HepG2 (cell line): Measurements from ENCODE around the gene ATXN7L3. TPM values are rescaled to one million over a fixed set of nuclear protein-coding genes. Genes with fewer than 3 reads are reported as not detected.

Experiments
- ASH2L ChIP-seq: fragments of 300-600, 200-600 bp; sonication (generic); IDR thresholded peaks from 2 replicates; pipeline ENCODE4 v1.7.0; 2017; ENCODE audit warnings: low read depth, mild to moderate bottlenecking, moderate library complexity, mixed read lengths, low read length; ENCODE audit not compliant: insufficient read length
- HNF4G ChIP-seq, 2 experiments: sonication (generic) in 1 of 2; formaldehyde crosslinking in 1 of 2; IDR thresholded peaks; 2 replicates each; pipeline versions ENCODE4 v1.4.0 to v1.6.1; 2011 to 2020; ENCODE audit warnings: borderline replicate concordance in 2 of 2, low read depth in 2 of 2, mild to moderate bottlenecking in 2 of 2, low read length in 1 of 2, missing genetic modification reagents in 1 of 2, moderate library complexity in 1 of 2
- MTF1 ChIP-seq: sonication (generic); formaldehyde crosslinking; IDR thresholded peaks from 2 replicates; pipeline ENCODE4 v1.5.0; 2020; ENCODE audit warnings: missing genetic modification reagents
- RXRA ChIP-seq: sonication (generic); formaldehyde crosslinking; IDR thresholded peaks from 2 replicates; pipeline ENCODE4 v1.5.1; 2020; ENCODE audit warnings: missing genetic modification reagents
- SETDB1 ChIP-seq: sonication (generic); formaldehyde crosslinking; IDR thresholded peaks from 2 replicates; pipeline ENCODE4 v1.5.1; 2020; ENCODE audit warnings: missing genetic modification reagents, mild to moderate bottlenecking, borderline replicate concordance
- ZNF550 ChIP-seq: sonication (generic); formaldehyde crosslinking; IDR thresholded peaks from 2 replicates; pipeline ENCODE4 v1.4.0; 2020; ENCODE audit warnings: mild to moderate bottlenecking, missing genetic modification reagents, borderline replicate concordance
- ZNF558 ChIP-seq: sonication (generic); formaldehyde crosslinking; IDR thresholded peaks from 2 replicates; pipeline ENCODE4 v1.9.0; 2022; ENCODE audit warnings: mild to moderate bottlenecking, missing genetic modification reagents, borderline replicate concordance
- ZNF563 ChIP-seq: sonication (generic); formaldehyde crosslinking; IDR thresholded peaks from 2 replicates; pipeline ENCODE4 v1.8.0; 2022; ENCODE audit warnings: mild to moderate bottlenecking, moderate library complexity, missing genetic modification reagents
- ZNF589 ChIP-seq: sonication (generic); formaldehyde crosslinking; conservative IDR thresholded peaks from 2 replicates; pipeline ENCODE4 v1.8.0; 2022; ENCODE audit warnings: mild to moderate bottlenecking, moderate library complexity, missing genetic modification reagents
- polyA plus RNA-seq, 8 experiments: library from polyadenylated mRNA; depleted of rRNA in 3 of 8; stranded (reverse) in 7 of 8; unstranded in 1 of 8; fragments of >200 nt; fragmentation: Illumina TruSeq in 4 of 8; extraction: Trizol in 4 of 8; gene quantifications; 2 replicates each; pipeline versions ENCODE4 v1.2.1 to v1.2.3, GENCODE V29; 2011 to 2016; ENCODE audit warnings: low read depth in 4 of 8, missing spikeins in 1 of 8, mixed read lengths in 1 of 8; ENCODE audit not compliant: insufficient read depth in 1 of 8
- total RNA-seq, 5 experiments: library from RNA; depleted of rRNA; stranded (reverse); fragments of >200 nt; fragmentation: Illumina TruSeq; extraction: Trizol; gene quantifications; 2 replicates each; pipeline ENCODE4 v1.2.3, GENCODE V29; 2016; ENCODE audit warnings: low read depth in 1 of 5
- TF ChIP-seq, protein P1 (sequence below), 2 experiments: sonication (generic) in 1 of 2; formaldehyde crosslinking in 1 of 2; IDR thresholded peaks; 2 replicates each; pipeline versions ENCODE4 v1.6.1 to v1.9.0; 2014 to 2022; ENCODE audit warnings: antibody characterized with exemption in 1 of 2, borderline replicate concordance in 1 of 2, inconsistent platforms in 1 of 2, low read depth in 1 of 2, missing genetic modification reagents in 1 of 2
- TF ChIP-seq, protein P2 (sequence below): sonication (generic); formaldehyde crosslinking; conservative IDR thresholded peaks from 2 replicates; pipeline ENCODE4 v1.4.0; 2020; ENCODE audit warnings: missing genetic modification reagents
- TF ChIP-seq, protein P3 (sequence below), 2 experiments: sonication (generic) in 1 of 2; formaldehyde crosslinking in 1 of 2; IDR thresholded peaks; 2 replicates each; pipeline versions ENCODE4 v1.4.0 to v1.6.1; 2018 to 2020; ENCODE audit warnings: missing genetic modification reagents in 2 of 2, borderline replicate concordance in 1 of 2, low read depth in 1 of 2, mild to moderate bottlenecking in 1 of 2, missing biosample characterization in 1 of 2
- TF ChIP-seq, protein P4 (sequence below): IDR thresholded peaks from 2 replicates; pipeline ENCODE4 v1.6.1; 2016; ENCODE audit warnings: low read depth, missing genetic modification reagents, missing compliant biosample characterization

The ATXN7L3 gene
- total and polyA plus RNA-seq, 2 of the 13 experiments (the other 11 are each of a cell fraction or from before 2014, with no cell fraction given): 44.5 to 59.1 TPM

DNA sequence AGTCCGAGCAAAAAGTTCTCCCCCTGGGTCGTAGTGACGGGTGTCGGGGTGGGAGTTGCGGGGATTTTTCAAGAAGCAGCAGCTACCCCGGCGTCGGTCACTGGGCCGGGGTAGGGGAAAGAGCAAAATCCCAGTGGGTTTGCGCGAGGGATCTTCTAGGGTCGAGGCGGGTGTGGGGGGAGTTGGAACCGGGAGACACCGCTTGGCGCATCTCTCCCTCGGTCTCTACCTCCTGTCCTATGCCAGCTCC lies 22.1 kb upstream of the ATXN7L3 start (continued):
- TF ChIP-seq, protein P1, sequence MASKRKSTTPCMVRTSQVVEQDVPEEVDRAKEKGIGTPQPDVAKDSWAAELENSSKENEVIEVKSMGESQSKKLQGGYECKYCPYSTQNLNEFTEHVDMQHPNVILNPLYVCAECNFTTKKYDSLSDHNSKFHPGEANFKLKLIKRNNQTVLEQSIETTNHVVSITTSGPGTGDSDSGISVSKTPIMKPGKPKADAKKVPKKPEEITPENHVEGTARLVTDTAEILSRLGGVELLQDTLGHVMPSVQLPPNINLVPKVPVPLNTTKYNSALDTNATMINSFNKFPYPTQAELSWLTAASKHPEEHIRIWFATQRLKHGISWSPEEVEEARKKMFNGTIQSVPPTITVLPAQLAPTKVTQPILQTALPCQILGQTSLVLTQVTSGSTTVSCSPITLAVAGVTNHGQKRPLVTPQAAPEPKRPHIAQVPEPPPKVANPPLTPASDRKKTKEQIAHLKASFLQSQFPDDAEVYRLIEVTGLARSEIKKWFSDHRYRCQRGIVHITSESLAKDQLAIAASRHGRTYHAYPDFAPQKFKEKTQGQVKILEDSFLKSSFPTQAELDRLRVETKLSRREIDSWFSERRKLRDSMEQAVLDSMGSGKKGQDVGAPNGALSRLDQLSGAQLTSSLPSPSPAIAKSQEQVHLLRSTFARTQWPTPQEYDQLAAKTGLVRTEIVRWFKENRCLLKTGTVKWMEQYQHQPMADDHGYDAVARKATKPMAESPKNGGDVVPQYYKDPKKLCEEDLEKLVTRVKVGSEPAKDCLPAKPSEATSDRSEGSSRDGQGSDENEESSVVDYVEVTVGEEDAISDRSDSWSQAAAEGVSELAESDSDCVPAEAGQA (IDR thresholded peaks at IDR 0.05; ENCODE audit: low read depth): no peak
- TF ChIP-seq, protein P1 (CRISPR knock-in tag; IDR thresholded peaks at IDR 0.05; ENCODE audit: borderline replicate concordance): 0 out of 2 replicates have a peak, but pooled peaks have one; percentile 47
- TF ChIP-seq, protein P2, sequence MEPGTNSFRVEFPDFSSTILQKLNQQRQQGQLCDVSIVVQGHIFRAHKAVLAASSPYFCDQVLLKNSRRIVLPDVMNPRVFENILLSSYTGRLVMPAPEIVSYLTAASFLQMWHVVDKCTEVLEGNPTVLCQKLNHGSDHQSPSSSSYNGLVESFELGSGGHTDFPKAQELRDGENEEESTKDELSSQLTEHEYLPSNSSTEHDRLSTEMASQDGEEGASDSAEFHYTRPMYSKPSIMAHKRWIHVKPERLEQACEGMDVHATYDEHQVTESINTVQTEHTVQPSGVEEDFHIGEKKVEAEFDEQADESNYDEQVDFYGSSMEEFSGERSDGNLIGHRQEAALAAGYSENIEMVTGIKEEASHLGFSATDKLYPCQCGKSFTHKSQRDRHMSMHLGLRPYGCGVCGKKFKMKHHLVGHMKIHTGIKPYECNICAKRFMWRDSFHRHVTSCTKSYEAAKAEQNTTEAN (CRISPR knock-in tag): no peak
- TF ChIP-seq, protein P3, sequence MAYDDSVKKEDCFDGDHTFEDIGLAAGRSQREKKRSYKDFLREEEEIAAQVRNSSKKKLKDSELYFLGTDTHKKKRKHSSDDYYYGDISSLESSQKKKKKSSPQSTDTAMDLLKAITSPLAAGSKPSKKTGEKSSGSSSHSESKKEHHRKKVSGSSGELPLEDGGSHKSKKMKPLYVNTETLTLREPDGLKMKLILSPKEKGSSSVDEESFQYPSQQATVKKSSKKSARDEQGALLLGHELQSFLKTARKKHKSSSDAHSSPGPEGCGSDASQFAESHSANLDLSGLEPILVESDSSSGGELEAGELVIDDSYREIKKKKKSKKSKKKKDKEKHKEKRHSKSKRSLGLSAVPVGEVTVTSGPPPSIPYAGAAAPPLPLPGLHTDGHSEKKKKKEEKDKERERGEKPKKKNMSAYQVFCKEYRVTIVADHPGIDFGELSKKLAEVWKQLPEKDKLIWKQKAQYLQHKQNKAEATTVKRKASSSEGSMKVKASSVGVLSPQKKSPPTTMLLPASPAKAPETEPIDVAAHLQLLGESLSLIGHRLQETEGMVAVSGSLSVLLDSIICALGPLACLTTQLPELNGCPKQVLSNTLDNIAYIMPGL (CRISPR knock-in tag; IDR thresholded peaks at IDR 0.05; ENCODE audit: borderline replicate concordance in 1 of 2, low read depth in 1 of 2): peak in 1 of 2 experiments; percentile 44; a peak in 1 of 4 replicates
- 0 out of 2 replicates have a peak, but pooled peaks have one; percentile 2 for TF ChIP-seq ZNF563 (CRISPR knock-in tag)
- no peak for TF ChIP-seq ASH2L
- TF ChIP-seq MTF1: peak; percentile 21; the same call in 1 of the 2 replicates
- TF ChIP-seq, protein P4, sequence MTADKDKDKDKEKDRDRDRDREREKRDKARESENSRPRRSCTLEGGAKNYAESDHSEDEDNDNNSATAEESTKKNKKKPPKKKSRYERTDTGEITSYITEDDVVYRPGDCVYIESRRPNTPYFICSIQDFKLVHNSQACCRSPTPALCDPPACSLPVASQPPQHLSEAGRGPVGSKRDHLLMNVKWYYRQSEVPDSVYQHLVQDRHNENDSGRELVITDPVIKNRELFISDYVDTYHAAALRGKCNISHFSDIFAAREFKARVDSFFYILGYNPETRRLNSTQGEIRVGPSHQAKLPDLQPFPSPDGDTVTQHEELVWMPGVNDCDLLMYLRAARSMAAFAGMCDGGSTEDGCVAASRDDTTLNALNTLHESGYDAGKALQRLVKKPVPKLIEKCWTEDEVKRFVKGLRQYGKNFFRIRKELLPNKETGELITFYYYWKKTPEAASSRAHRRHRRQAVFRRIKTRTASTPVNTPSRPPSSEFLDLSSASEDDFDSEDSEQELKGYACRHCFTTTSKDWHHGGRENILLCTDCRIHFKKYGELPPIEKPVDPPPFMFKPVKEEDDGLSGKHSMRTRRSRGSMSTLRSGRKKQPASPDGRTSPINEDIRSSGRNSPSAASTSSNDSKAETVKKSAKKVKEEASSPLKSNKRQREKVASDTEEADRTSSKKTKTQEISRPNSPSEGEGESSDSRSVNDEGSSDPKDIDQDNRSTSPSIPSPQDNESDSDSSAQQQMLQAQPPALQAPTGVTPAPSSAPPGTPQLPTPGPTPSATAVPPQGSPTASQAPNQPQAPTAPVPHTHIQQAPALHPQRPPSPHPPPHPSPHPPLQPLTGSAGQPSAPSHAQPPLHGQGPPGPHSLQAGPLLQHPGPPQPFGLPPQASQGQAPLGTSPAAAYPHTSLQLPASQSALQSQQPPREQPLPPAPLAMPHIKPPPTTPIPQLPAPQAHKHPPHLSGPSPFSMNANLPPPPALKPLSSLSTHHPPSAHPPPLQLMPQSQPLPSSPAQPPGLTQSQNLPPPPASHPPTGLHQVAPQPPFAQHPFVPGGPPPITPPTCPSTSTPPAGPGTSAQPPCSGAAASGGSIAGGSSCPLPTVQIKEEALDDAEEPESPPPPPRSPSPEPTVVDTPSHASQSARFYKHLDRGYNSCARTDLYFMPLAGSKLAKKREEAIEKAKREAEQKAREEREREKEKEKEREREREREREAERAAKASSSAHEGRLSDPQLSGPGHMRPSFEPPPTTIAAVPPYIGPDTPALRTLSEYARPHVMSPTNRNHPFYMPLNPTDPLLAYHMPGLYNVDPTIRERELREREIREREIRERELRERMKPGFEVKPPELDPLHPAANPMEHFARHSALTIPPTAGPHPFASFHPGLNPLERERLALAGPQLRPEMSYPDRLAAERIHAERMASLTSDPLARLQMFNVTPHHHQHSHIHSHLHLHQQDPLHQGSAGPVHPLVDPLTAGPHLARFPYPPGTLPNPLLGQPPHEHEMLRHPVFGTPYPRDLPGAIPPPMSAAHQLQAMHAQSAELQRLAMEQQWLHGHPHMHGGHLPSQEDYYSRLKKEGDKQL: no peak
- no peak for TF ChIP-seq RXRA
- no peak for TF ChIP-seq ZNF550
- TF ChIP-seq HNF4G (IDR thresholded peaks at IDR 0.05; ENCODE audit: borderline replicate concordance, low read depth, low read length): no peak
- no peak for TF ChIP-seq HNF4G (CRISPR knock-in tag; IDR thresholded peaks at IDR 0.05; ENCODE audit: borderline replicate concordance, low read depth)
- TF ChIP-seq ZNF589: no peak
- TF ChIP-seq ZNF558 (CRISPR knock-in tag): 0 out of 2 replicates have a peak, but pooled peaks have one; percentile 59
- 0 out of 2 replicates have a peak, but pooled peaks have one; percentile 40 for TF ChIP-seq SETDB1 (CRISPR knock-in tag)
